ENCODE measurements around the gene APP. TPM values are rescaled to one million over a fixed set of nuclear protein-coding genes. Genes with fewer than 3 reads are reported as not detected.

Gene APP
- total and polyA plus RNA-seq, 4 donors, result 86.9 to 414 (median 367) TPM

DNA sequence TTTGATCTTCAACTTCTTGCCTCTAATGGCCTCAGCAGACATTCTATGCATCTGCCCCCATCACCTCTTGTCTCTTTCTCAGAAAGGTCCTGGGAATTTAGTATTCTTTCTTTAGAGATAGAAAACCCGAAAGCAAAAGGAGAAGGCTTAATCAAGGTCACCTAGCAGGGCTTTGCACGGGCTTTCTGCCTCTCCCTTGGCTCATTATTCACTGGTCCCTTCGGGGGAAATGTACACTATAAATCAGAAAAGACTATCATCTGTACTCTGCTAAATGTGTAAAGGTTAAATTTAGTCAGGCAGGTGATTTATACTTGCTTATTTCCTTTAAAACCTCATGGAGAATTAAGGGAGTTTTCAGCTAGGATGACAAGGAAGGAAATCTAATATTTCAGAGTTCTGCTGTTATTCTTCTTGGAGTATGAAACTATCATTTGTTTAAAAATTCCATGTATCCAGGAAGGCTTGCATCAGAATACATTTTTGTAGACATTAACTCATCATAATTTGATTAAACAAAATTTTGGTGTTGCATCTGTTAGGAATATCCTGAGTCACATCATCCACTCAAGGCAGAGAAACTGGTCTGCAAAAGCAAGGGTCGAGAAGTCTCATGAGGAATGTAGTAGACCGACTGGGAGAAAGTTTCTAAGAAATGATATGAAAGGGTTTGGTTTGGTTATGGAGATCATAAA lies 311.2 kb downstream of the APP start:
- H3K27ac ChIP-seq (ENCODE audit: low read depth in 1 of 2, low read length in 1 of 2), result no peak overlapping the region
- peaks cover 0 to 1% (median 0%) of the 10 kb centered on the region in 4 donors for H3K36me3 ChIP-seq (ENCODE audit: control insufficient read depth in 4 of 4, insufficient read depth in 4 of 4, low read length in 4 of 4)
- DNase-seq (peak in 1 of 3 donors; percentile 12), ATAC-seq (ENCODE audit: insufficient read depth, low FRiP score) (no peak)
- no peak overlapping the region for H3K4me3 ChIP-seq
- H3K9me3 ChIP-seq (ENCODE audit: control insufficient read depth in 4 of 4, insufficient read depth in 3 of 4, low read length in 3 of 4), result no peaks in the 10 kb centered on the region
- no peak overlapping the region for H3K9ac ChIP-seq (ENCODE audit: insufficient read depth in 1 of 2, low read length in 2 of 2)
- peaks cover 0 to 8% (median 3%) of the 10 kb centered on the region in 5 donors for H3K4me1 ChIP-seq (ENCODE audit: control insufficient read depth in 5 of 5, insufficient read depth in 5 of 5, low read length in 5 of 5)
- H3K27me3 ChIP-seq (ENCODE audit: control insufficient read depth in 3 of 3, insufficient read depth in 3 of 3, low read length in 2 of 3), result no peaks in the 10 kb centered on the region
- 60 to 64% methylated on average over 5 of the region's 5 CpGs for WGBS, 2 donors
- TF ChIP-seq, protein P1, sequence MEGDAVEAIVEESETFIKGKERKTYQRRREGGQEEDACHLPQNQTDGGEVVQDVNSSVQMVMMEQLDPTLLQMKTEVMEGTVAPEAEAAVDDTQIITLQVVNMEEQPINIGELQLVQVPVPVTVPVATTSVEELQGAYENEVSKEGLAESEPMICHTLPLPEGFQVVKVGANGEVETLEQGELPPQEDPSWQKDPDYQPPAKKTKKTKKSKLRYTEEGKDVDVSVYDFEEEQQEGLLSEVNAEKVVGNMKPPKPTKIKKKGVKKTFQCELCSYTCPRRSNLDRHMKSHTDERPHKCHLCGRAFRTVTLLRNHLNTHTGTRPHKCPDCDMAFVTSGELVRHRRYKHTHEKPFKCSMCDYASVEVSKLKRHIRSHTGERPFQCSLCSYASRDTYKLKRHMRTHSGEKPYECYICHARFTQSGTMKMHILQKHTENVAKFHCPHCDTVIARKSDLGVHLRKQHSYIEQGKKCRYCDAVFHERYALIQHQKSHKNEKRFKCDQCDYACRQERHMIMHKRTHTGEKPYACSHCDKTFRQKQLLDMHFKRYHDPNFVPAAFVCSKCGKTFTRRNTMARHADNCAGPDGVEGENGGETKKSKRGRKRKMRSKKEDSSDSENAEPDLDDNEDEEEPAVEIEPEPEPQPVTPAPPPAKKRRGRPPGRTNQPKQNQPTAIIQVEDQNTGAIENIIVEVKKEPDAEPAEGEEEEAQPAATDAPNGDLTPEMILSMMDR (IDR thresholded peaks at IDR 0.05; ENCODE audit: control extremely low read depth, extremely low read depth), result no peak

DNA sequence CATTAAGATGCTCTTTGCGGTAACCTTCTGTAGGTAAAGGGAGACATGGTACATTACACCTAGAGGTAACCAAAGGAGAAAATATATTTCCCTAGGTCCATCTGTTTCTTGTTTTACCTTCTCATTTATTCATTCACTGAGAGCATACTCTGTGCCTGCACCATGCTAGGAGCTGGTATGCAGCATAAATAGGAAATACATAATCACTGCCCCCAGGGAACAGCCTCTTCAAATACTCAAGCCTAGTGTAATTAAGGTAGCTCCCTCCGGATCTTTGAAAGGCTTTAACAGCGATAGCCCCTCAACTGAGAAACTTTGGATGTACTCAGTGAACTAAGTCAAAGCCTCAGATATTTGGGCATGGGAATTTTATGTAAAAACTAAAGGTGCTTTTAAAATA lies 312.2 kb downstream of the APP start:
- ATAC-seq (ENCODE audit: insufficient read depth, low FRiP score), result no peak
- no peak overlapping the region for H3K4me3 ChIP-seq
- peaks cover 0 to 1% (median 0%) of the 10 kb centered on the region in 4 donors for H3K36me3 ChIP-seq (ENCODE audit: control insufficient read depth in 4 of 4, insufficient read depth in 4 of 4, low read length in 4 of 4)
- WGBS, 2 donors, result 86 to 92% methylated on average over 3 of the region's 3 CpGs
- H3K9ac ChIP-seq (ENCODE audit: insufficient read depth in 1 of 2, low read length in 2 of 2), result no peak overlapping the region
- TF ChIP-seq, protein P1 (IDR thresholded peaks at IDR 0.05; ENCODE audit: control extremely low read depth, extremely low read depth), result no peak
- DNase-seq, result no peak
- H3K27me3 ChIP-seq (ENCODE audit: control insufficient read depth in 3 of 3, insufficient read depth in 3 of 3, low read length in 2 of 3), result peaks cover 0 to 1% (median 0%) of the 10 kb centered on the region in 3 donors
- H3K9me3 ChIP-seq (ENCODE audit: control insufficient read depth in 4 of 4, insufficient read depth in 3 of 4, low read length in 3 of 4), result no peaks in the 10 kb centered on the region
- peaks cover 0 to 8% (median 3%) of the 10 kb centered on the region in 5 donors for H3K4me1 ChIP-seq (ENCODE audit: control insufficient read depth in 5 of 5, insufficient read depth in 5 of 5, low read length in 5 of 5)
- H3K27ac ChIP-seq (ENCODE audit: low read depth in 1 of 2, low read length in 1 of 2), result no peak overlapping the region

DNA sequence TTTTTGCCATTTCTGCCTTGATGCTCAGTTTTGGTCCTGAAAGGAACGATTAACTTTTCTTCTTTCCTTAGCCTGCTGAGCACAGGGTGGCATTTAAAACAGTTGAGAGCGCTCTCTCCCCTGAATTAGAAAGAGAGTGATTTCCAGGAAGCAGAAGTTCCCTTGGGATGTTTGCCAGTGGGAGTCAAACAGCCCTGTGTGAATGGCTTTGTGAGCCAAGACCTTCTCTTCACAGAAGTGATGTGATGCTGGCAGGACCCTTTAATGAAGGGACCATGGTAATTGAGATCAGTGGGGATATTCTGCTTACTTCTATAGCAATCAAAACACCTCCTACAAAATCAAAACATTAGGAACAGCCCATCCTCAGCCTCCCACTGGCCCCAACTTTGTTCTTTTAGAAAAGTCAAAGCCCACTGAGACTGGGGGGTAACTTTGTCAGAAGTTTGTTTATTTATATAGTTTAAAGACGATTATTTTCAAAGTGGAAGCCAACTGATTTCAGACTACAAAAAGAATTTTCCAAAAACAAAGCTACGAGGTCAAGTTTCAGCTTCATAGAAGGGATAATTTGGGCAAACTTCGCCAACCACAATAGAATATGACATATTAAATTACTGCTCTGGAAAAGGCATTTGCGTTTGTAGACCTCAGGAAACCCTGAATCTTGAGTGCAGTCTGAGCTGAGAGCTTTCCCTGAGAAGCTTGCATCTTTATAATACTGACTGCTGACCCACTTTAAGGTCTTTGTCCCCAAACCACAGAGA lies 313.1 kb downstream of the APP start:
- WGBS, 2 donors, result 60 to 77% methylated on average over 6 of the region's 6 CpGs
- H3K27ac ChIP-seq (ENCODE audit: low read depth in 1 of 2, low read length in 1 of 2), result no peak overlapping the region
- DNase-seq (peak; percentile 61 to 85 (median 77)), ATAC-seq (ENCODE audit: insufficient read depth, low FRiP score) (no peak)
- no peak overlapping the region for H3K9ac ChIP-seq (ENCODE audit: insufficient read depth in 1 of 2, low read length in 2 of 2)
- TF ChIP-seq, protein P1 (IDR thresholded peaks at IDR 0.05; ENCODE audit: control extremely low read depth, extremely low read depth), result no peak
- peaks cover 0 to 2% (median 0%) of the 10 kb centered on the region in 3 donors for H3K27me3 ChIP-seq (ENCODE audit: control insufficient read depth in 3 of 3, insufficient read depth in 3 of 3, low read length in 2 of 3)
- H3K9me3 ChIP-seq (ENCODE audit: control insufficient read depth in 4 of 4, insufficient read depth in 3 of 4, low read length in 3 of 4), result no peaks in the 10 kb centered on the region
- H3K4me1 ChIP-seq (ENCODE audit: control insufficient read depth in 5 of 5, insufficient read depth in 5 of 5, low read length in 5 of 5), result peaks cover 0 to 8% (median 3%) of the 10 kb centered on the region in 5 donors
- H3K4me3 ChIP-seq, result no peak overlapping the region
- peaks cover 0 to 1% (median 0%) of the 10 kb centered on the region in 4 donors for H3K36me3 ChIP-seq (ENCODE audit: control insufficient read depth in 4 of 4, insufficient read depth in 4 of 4, low read length in 4 of 4)

Measured in lung (tissue), 12 donors.